Measurements from ENCODE around the gene TLR6.

GRCh38 chr4:38904682-38905081 is 48.1 kb upstream of the TLR6 start:
- TF ChIP-seq CTCF (tag by site-specific recombination; IDR thresholded peaks at IDR 0.05) = no peak
- TF ChIP-seq ZBTB26 (tag by site-specific recombination; optimal IDR thresholded peaks at IDR 0.05) = no peak
- TF ChIP-seq PATZ1 (tag by site-specific recombination; IDR thresholded peaks at IDR 0.05) = no peak
- no peak for TF ChIP-seq REST (tag by site-specific recombination; IDR thresholded peaks at IDR 0.05)
- TF ChIP-seq ZFP41 (tag by site-specific recombination; IDR thresholded peaks at IDR 0.05; ENCODE audit: borderline replicate concordance) = no peak
- TF ChIP-seq ZNF792 (tag by site-specific recombination; IDR thresholded peaks at IDR 0.05) = no peak
- TF ChIP-seq ZNF658 (tag by site-specific recombination; IDR thresholded peaks at IDR 0.05) = no peak
